ENCODE results near the gene XYLT1.

DNA sequence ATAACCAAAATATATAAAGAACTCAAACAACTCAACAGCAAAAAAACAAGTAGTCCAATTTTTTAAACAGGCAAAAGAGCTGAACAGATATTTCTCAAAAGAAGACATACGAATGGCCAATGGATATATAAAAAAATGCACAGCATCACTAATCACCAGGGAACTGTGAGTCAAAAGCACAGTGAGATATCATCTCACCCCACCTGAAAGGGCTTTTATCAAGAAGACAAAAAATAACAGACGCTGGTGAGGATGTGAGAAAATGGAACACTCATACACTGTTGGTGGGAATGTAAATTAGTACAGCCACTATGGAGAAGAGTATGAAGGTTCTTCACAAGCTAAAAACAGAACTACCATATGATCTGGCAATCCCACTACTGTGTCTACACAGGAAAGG, 7.4 kb downstream of the XYLT1 start:
- no peak for TF ChIP-seq CTCF (IDR thresholded peaks at IDR 0.05)
- no peak for TF ChIP-seq POLR2A (IDR thresholded peaks at IDR 0.05)
- no peak for TF ChIP-seq POLR2AphosphoS5 (IDR thresholded peaks at IDR 0.05; ENCODE audit: insufficient read depth in 1 of 2, low read depth in 1 of 2)

Data from vagina (tissue), 2 donors.